ENCODE results near the gene HES5.

Gene HES5

DNA sequence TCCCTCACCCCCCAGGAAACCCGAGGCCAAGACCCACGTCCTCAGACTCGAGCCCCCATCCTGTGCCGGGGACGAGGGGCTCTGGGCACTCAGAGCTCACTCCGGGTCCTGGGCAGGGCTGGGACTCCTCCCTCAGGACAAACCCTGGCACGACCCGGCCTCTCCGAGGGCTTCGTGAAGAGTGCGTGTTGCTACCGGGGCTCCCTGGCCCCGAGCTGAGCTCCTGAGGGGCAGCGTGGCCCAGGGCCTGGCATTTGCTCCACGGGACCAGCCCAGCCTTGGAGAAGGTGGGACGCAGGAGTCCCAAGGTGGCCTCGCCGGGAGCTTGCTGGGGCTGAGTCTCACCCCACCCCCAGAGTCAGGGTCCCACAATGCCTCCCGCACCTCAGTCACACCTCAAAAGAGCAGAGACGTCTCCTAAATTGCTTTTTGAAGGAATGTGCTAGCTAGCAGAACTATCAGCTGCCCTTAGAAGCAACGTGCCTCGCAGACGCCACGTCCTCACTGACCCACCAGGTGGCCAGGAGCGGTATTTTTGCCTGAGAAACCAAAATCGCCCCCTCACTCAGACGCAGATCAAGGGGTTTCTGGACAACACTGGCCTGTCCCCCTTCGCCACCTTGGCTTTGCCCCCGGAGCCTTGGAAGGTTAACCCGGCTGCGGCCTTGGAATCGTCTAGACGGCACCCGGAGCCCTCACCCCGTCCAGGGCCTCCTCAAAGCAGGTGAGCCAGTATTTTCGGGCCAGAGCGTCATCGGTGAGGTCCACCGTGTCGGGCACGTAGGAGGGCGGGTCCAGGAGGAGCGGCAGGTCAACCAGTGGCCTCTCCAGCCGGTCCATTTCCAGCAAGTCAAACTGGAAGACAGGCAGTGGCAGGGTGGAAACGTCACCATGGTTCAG lies 14.9 kb downstream of the HES5 start:
- DNase-seq: no peak

DNA sequence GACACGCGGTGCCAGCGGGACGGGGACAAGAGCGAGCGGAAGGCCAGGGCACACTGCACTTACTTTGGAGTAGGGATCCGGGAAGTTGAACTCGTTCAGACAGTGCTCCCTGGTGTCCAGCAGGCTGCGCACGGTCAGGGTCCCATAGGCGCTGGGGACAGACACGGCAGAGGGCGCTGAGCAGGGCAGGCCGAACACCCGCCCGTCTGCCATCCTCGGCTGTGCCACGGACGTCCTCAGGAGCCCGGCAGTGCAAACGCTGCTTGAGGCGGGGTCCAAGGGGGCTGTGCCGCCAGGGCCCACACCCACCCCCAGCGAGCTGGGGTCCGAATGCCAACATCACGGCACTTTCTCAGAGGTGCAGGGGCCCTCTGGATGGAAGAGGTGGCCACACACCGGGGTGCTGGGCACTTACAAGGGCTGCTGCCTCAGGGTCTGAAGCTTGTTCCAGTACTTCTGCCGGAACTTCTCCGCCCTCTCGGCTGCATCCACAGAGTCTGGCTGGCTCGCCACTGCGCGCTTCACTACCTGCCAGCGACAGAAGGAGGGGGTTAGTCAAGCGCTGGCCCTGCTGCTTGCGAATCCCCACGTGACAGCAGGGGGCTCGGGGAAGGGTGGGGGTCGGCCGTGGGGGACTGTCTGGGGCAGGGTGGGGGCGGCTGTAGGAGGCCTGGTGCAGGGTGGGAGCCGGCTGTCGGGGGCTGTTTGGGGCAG lies 16.0 kb downstream of the HES5 start:
- no peak for DNase-seq

DNA sequence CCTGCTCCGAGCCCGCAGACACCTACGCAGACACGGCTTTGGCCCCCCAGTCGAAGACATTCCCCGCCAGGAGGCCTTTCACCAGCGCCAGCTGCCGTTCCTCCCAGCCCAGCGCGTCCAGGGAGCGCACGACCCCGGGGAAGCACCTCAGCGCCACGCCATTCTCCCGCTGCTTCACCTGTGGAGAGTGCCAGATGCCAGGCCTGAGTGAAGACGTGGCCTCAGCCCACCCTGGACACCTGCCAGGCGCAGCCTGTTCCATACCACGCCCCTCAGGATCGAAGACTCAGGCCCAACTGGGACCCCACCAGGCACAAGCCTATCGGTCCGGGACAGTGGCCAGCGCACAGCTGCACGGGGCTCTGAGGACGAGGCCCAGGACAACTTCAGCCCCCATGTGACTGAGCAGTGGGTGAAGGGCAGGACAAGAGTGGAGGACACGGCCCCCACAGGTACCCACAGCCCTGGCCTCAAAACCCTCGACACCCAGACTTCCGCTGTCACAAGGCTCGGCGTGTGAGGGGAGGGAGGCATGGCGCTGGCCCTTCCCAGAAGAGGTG lies 17.1 kb downstream of the HES5 start:
- no peak for DNase-seq

- DNase-seq: no peak
Observed at GRCh38 chr1:2510366-2511155, 19.5 kb downstream of the HES5 start.

DNA sequence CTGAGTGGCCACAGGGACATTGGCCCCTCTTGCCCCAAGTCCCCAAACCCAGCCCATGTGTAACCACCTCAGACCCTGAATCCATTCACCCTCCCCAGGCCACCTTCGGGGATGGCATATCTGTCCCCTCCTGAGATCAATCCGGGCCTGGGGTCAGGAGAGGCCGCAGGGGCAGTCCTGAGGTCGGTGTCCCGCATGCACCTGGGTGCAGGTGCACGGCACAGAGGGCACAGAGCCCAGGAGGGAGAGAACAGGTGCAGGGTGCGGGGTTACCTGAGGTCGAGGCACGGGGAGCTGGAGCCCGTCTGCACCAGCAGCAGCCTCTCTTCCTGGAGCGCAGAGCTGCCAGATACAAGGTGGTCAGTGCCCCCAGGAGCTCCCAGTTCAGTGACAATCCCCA lies 20.5 kb downstream of the HES5 start:
- no peak for DNase-seq

DNA sequence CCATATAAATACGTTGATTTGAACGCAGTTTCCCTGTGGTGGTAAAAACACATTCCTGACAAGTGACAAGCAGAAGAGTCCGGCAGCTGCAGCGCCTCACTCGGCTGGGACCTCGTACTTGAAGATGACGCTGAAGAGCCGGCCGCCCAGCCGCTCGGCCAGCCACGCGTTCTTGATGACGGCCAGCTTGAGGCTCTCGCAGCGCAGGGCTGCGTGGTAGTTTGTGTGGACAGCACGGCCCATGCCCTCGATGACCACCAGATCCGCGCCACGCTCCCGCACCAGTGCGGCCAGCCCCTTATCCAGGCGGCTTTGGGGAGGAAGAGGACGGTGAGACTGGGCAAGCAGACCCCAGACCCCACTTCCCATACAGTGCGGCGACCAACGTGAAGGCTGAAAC lies 21.3 kb downstream of the HES5 start:
- no peak for DNase-seq

GRCh38 chr1:2508180-2508579 lies 21.9 kb downstream of the HES5 start:
- DNase-seq: no peak

DNA sequence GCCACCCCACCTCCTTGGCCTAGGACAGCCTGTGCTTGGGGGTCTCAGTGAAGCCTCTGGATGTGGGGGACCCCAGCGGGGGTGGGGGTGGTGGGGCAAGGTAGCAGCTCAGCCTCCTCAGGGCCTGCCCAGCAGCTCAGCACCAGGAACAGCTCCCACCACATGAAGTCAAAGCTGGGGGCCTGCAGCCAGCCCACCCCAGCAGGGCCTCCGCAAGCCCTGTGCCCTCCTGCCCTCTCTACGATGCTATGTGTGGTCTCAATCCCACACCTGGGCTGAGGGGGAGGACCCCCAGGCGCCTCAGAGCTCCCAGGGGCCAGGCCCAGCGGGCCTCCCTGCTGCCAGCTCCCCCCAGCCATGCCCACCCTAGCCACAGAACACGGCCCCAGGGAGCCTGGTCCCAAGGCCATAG lies 22.3 kb downstream of the HES5 start:
- DNase-seq: no peak

DNA sequence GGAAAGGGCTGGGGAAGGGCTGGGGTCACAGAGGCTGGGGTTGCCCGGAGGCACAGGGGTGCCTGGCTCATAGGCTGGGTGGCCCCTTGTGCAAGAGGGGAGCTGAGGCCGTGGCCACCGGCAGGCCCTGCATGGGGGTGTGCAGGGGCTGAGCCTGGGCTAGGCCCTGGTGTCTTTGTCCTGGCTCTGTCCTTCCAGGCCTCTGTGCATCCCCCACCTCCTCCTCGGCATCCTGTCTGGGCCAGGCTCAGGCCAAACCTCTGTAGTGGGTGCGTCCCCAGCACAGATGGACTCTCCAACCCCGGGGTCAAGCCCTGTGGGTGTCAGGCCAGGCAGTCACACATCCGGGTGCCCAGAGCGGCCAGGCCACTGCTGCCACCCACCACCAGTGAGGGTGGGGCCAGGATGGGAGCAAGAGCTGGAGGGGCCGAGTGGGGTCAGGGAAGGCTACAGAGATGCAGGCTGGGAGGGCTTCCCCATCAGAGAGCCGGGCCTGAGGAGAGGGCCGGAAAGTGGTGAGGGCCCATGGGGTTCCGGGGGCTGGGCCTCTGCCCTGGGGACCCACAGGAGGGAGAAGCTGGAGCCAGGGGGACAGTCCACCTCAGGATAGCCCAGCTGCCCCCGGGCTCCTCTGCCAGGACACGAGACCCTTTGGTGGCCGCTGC lies 23.0 kb downstream of the HES5 start:
- DNase-seq: no peak

DNA sequence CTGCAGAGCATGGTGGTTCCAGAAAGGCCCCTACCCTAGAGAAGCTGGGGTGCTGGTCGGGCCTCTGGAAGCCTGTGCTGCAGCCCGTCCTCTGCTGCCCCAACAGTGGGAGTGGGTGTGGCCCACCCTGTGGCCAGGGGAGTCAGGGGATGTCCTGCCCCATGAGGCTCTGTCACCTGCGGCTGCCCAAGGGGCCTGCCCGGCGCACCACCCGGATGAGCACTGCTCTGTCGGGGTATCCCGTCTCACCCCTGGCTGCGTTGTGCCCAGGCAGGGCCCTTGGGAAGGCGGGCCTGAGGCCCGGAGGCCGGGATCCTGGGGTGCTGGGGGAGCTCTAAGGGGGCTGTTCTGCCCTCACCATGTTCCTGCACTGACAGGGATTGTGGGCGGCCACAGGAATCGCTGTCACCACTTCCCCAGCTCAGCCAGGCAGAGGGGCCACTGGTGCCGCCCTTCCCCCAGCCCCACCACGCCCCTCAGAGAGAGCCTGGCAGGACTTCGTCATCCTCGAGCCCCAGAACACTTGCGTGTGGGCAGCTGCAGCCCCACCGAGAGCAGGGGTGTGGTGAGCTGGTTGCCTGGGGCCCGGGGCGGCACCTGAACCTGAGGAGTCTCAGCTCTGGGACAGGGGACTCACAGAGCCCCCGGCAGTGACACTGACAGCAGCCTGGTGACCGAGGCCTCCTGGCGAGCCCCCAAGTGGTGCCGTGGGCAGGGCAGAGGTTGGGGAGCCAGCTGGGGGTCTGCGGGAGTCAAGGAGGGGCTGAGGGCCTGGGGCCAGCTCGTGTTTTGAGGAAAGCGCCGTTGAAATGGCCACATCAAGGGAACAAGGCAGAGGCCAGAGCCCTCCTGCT lies 23.8 kb downstream of the HES5 start:
- no peak for DNase-seq

DNA sequence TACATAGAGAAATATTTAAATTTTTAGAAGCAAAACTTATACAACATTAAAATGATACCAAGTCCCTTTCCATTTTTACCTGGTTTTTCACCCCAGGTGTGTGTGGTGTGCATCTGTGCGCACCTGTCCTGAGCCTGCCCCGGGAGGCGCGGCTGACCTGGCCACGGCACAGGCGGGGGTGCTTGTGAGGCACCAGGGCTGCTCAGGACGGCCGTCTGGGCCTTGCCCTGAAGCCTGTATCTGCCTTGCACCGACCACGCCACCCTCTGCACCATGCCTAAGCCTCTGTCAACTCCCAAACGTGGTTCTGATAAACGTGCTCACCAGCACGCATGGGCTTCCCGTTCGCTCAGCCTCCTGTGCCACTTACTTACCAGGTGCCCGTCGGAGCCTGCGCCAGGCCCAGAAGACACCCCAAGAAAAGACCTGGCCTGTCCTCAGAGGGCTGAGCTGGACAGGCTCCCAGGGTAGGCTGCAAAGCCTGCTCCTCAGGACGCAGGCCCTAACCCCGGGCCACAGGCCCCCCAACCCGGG lies 24.5 kb downstream of the HES5 start:
- no peak for DNase-seq

GRCh38 chr1:2504949-2505272 lies 25.2 kb downstream of the HES5 start:
- DNase-seq: no peak

DNA sequence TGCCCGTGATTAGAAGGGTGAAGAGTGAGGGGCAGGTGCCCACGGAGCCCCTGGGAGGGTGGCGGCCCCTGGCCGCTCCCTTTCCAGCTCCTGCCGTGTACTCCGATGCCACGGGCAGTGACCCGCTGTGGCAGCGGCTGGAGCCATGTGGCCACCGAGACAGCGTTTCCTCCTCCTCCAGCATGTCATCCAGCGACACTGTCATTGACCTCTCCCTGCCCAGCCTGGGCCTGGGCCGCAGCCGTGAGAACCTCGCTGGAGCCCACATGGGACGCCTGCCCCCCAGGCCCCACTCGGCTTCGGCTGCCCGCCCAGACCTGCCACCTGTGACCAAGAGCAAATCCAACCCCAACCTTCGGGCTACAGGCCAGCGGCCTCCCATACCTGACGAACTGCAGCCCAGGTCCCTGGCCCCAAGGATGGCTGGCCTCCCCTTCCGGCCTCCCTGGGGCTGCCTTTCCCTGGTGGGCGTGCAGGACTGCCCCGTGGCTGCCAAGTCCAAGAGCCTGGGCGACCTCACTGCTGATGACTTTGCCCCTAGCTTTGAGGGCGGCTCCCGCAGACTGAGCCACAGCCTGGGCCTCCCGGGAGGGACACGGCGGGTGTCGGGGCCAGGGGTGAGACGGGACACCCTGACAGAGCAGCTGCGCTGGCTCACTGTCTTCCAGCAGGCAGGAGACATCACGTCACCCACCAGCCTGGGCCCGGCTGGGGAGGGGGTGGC lies 25.7 kb downstream of the HES5 start:
- no peak for DNase-seq

- no peak for DNase-seq
Observed at GRCh38 chr1:2503554-2504224, 26.4 kb downstream of the HES5 start.

DNA sequence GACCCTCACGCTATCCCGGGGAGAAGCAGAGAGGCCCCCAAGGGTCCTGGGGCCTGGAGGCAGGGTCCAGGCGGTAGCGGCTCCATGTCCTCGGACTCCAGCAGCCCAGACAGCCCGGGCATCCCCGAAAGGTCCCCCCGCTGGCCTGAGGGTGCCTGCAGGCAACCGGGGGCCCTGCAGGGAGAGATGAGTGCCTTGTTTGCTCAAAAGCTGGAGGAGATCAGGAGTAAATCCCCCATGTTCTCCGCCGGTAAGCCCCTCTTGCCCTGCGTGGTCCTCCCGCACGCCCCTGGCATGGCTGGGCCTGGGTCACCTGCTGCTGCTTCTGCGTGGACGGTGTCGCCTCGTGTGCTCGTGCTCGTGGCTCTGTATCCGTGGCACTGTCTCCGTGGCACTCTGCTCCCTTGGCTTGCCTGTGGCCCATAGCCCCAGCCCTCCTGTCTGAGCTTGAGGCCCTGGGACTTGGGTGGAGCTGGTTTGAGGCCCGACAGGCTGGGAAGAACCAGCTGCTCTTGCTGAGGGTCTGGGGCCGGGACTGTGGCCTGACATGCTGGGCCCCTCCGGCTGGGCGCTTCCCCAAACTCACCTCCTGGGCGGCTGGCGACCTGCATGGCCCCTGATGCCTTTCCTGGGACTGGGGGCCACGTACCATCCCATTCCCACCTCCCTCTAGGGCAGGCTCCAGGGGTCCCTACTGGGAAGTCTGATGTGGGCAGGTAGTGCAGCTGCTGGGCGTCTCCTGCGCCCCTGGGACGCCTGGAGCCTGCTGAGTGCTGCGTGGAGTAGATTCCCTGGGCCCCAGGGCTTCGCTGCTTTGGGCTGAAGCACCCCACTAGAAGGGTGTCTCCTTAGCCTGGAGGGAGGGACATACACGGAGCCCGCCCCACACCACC lies 27.2 kb downstream of the HES5 start:
- no peak for DNase-seq

DNA sequence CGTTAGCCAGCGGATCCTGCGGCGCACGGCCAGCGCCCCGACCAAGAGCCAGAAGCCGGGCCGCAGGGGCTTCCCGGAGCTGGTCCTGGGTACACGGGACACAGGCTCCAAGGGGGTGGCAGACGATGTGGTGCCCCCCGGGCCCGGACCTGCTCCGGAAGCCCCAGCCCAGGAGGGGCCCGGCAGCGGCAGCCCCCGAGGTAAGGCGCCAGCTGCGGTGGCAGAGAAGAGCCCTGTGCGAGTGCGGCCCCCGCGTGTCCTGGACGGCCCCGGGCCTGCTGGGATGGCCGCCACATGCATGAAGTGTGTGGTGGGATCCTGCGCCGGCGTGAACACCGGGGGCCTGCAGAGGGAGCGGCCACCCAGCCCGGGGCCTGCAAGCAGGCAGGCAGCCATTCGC lies 27.9 kb downstream of the HES5 start:
- DNase-seq: no peak

DNA sequence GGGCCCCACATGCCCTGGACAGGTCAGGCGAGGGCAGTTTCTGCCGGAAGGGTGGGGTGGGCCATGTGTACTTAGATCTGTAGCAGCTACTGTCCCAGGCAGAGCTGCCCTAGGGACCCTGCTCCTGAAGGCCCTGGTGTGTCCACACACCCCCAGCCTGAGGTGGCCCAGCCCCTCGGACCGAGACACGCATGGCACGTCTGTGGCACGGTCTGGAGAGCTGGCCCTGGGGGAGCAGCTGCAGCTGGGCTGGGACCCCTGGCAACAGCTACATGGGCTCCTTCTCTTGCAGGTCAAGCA lies 28.3 kb downstream of the HES5 start:
- no peak for DNase-seq

- DNase-seq: no peak
Observed at GRCh38 chr1:2501041-2501819, 28.8 kb downstream of the HES5 start.
